ENCODE results near the gene KCNIP1.

Gene KCNIP1

GRCh38 chr5:170638454-170639220 is 134.8 kb downstream of the KCNIP1 start:
- peak in 44 of 58 donors; percentile 9 to 79 (median 42) for DNase-seq

GRCh38 chr5:170639221-170639925 is 135.6 kb downstream of the KCNIP1 start:
- DNase-seq, result no peak

GRCh38 chr5:170640731-170641588 is 137.1 kb downstream of the KCNIP1 start:
- DNase-seq, result no peak

- DNase-seq, result no peak
These were observed 137.8 kb downstream of the KCNIP1 start for GRCh38 chr5:170641589-170642031.

- no peak for DNase-seq
These were observed 138.4 kb downstream of the KCNIP1 start for GRCh38 chr5:170642066-170642735.

- no peak for DNase-seq
These were observed 139.1 kb downstream of the KCNIP1 start for GRCh38 chr5:170642776-170643436.

- DNase-seq, result no peak
These were observed 139.8 kb downstream of the KCNIP1 start for GRCh38 chr5:170643591-170643990.

- no peak for DNase-seq
These were observed 140.7 kb downstream of the KCNIP1 start for GRCh38 chr5:170644501-170644900.

- DNase-seq, result no peak
These were observed 144.7 kb downstream of the KCNIP1 start for GRCh38 chr5:170648541-170648940.

- no peak for DNase-seq
These were observed 147.0 kb downstream of the KCNIP1 start for GRCh38 chr5:170650850-170651249.

GRCh38 chr5:170651604-170652277 is 147.9 kb downstream of the KCNIP1 start:
- DNase-seq, result no peak

GRCh38 chr5:170655476-170655875 is 151.7 kb downstream of the KCNIP1 start:
- DNase-seq, result no peak

GRCh38 chr5:170655920-170656319 is 152.1 kb downstream of the KCNIP1 start:
- no peak for DNase-seq

GRCh38 chr5:170656346-170656745 is 152.5 kb downstream of the KCNIP1 start:
- no peak for DNase-seq

- DNase-seq, result no peak
These were observed 156.7 kb downstream of the KCNIP1 start for GRCh38 chr5:170660531-170660930.

- no peak for DNase-seq
These were observed 159.1 kb downstream of the KCNIP1 start for GRCh38 chr5:170662966-170663365.

GRCh38 chr5:170678811-170679210 is 175.0 kb downstream of the KCNIP1 start:
- no peak for DNase-seq

GRCh38 chr5:170681013-170681433 is 177.2 kb downstream of the KCNIP1 start:
- no peak for DNase-seq

GRCh38 chr5:170691657-170692056 is 187.8 kb downstream of the KCNIP1 start:
- DNase-seq, result no peak

- DNase-seq, result no peak
These were observed 189.9 kb downstream of the KCNIP1 start for GRCh38 chr5:170693701-170694100.

All from anterior cingulate cortex (tissue), 58 donors.